Mucosa of rectum (tissue), 2 donors: ENCODE results near the gene S1PR1.

Experiments used
- H3K27ac ChIP-seq, 2 donors: one replicate each; pipeline ENCODE4 v1.7.0; 2013; ENCODE audit warnings: inconsistent platforms in 2 of 2, low read depth in 2 of 2, low read length in 2 of 2
- H3K27me3 ChIP-seq, 2 donors: one replicate each; pipeline ENCODE4 v1.7.0; 2013; ENCODE audit warnings: low read length in 2 of 2; ENCODE audit not compliant: control insufficient read depth in 2 of 2, insufficient read depth in 2 of 2
- H3K36me3 ChIP-seq, 2 donors: one replicate each; pipeline ENCODE4 v1.7.0; 2013; ENCODE audit warnings: low read length in 2 of 2; ENCODE audit not compliant: control insufficient read depth in 2 of 2, insufficient read depth in 2 of 2
- H3K4me1 ChIP-seq, 2 donors: one replicate each; pipeline ENCODE4 v1.7.0; 2013; ENCODE audit warnings: low read length in 2 of 2, mild to moderate bottlenecking in 1 of 2; ENCODE audit not compliant: control insufficient read depth in 2 of 2, insufficient read depth in 2 of 2
- H3K4me3 ChIP-seq, 2 donors: one replicate each; pipeline ENCODE4 v1.7.0; 2013; ENCODE audit warnings: low read length in 2 of 2
- H3K9ac ChIP-seq, 2 donors: one replicate each; pipeline ENCODE4 v1.7.0; 2013; ENCODE audit warnings: low read length in 2 of 2, low read depth in 1 of 2, mild to moderate bottlenecking in 1 of 2
- H3K9me3 ChIP-seq, 2 donors: one replicate each; pipeline ENCODE4 v1.7.0; 2013; ENCODE audit warnings: low read length in 2 of 2; ENCODE audit not compliant: control insufficient read depth in 2 of 2
- donor health status: healthy.
- donor health status: Normal muscosa, but diverticular disease.

Gene S1PR1

DNA sequence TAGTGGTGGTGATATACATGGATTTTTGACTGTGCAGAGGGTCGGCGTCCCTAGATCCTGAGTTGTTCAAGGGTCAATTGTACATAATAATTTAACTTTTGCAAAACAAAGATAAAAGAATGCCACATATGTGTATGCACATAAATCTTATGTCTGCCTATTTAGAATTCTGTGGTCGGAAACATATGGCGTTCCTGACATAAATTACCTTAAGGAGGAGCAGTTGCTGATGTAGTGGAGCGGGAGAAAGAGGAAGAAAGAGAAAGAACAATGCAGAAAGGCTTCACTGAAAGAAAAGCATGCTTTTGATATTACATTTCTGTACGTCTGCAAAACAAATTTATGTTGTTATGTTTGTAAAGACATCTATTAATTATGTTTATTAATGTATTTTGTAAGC, 40.0 kb downstream of the S1PR1 start:
- peaks cover 2 to 3% of the 10 kb centered on the region in 2 donors for H3K27me3 ChIP-seq
- no peak overlapping the region for H3K27ac ChIP-seq
- H3K36me3 ChIP-seq: no peaks in the 10 kb centered on the region
- no peak overlapping the region for H3K4me3 ChIP-seq
- no peaks in the 10 kb centered on the region for H3K9me3 ChIP-seq
- no peak overlapping the region for H3K9ac ChIP-seq
- no peaks in the 10 kb centered on the region for H3K4me1 ChIP-seq

DNA sequence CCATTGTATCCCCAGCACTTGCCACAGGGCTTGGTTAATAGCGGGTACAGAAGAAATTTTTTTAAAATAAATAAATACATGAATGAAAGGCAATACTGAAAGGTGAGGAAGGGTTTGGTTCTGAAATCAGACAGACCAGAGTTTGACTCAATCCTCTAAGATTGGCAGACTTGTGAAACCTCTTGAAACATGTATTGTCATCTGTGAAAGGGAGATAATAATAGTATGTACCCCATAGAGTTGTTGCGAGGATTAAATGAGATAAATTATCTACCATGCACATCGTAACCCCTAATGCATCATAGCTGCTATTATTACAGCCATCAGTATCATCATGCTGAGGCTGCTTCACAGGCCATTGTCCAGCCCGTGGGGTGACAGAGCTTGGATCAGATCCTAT, 41.4 kb downstream of the S1PR1 start:
- Histone ChIP-seq H3K9ac (no peak overlapping the region), H3K9me3 (no peaks in the 10 kb centered on the region), H3K4me3 (no peak overlapping the region), H3K36me3 (no peaks in the 10 kb centered on the region), H3K27me3 (peaks cover 2 to 3% of the 10 kb centered on the region in 2 donors), H3K4me1 (no peaks in the 10 kb centered on the region), H3K27ac (no peak overlapping the region)

DNA sequence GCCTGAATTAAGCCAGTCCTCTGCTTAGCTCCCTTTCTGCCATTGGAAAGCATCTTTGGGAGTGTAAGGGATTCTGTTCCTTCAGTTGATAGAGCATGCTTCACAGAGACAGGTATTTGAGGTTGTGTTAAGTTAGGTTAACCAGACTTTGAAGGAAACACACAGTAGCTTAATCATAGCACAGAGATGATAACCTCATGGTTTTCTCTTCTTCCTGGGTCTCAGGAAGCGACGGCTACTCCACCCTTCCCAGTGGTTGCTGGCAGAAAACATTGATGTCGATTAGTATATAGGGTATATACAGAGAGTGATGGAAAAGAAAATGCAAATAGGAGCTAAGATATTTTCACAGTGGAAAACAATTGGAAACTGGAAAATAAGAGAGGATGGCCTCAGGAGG, 42.0 kb downstream of the S1PR1 start:
- H3K9ac ChIP-seq: no peak overlapping the region
- no peaks in the 10 kb centered on the region for H3K9me3 ChIP-seq
- H3K4me3 ChIP-seq: no peak overlapping the region
- no peaks in the 10 kb centered on the region for H3K4me1 ChIP-seq
- H3K36me3 ChIP-seq: no peaks in the 10 kb centered on the region
- no peak overlapping the region for H3K27ac ChIP-seq
- peaks cover 2 to 3% of the 10 kb centered on the region in 2 donors for H3K27me3 ChIP-seq

GRCh38 chr1:101280049-101280592, 43.3 kb downstream of the S1PR1 start:
- Histone ChIP-seq H3K27ac (no peak overlapping the region), H3K27me3 (peaks cover 2 to 3% of the 10 kb centered on the region in 2 donors), H3K9me3 (no peaks in the 10 kb centered on the region)

GRCh38 chr1:101280942-101281654, 44.3 kb downstream of the S1PR1 start:
- Histone ChIP-seq H3K36me3 (no peaks in the 10 kb centered on the region), H3K27ac (no peak overlapping the region), H3K9me3 (no peaks in the 10 kb centered on the region), H3K27me3 (peaks cover 2 to 3% of the 10 kb centered on the region in 2 donors), H3K4me1 (no peaks in the 10 kb centered on the region), H3K9ac (no peak overlapping the region), H3K4me3 (no peak overlapping the region)

More at GRCh38 chr1:101280049-101280592, 43.3 kb downstream of the S1PR1 start:
- Histone ChIP-seq H3K9ac (no peak overlapping the region), H3K36me3 (no peaks in the 10 kb centered on the region), H3K4me3 (no peak overlapping the region), H3K4me1 (no peaks in the 10 kb centered on the region)

GRCh38 chr1:101281751-101282150, 44.9 kb downstream of the S1PR1 start:
- Histone ChIP-seq H3K9ac (no peak overlapping the region), H3K27ac (no peak overlapping the region), H3K9me3 (no peaks in the 10 kb centered on the region), H3K4me1 (no peaks in the 10 kb centered on the region), H3K27me3 (peaks cover 0 to 2% of the 10 kb centered on the region in 2 donors), H3K4me3 (no peak overlapping the region), H3K36me3 (no peaks in the 10 kb centered on the region)

GRCh38 chr1:101282314-101283038, 45.7 kb downstream of the S1PR1 start:
- peaks cover 0 to 2% of the 10 kb centered on the region in 2 donors for H3K27me3 ChIP-seq
- no peaks in the 10 kb centered on the region for H3K36me3 ChIP-seq
- H3K9ac ChIP-seq: no peak overlapping the region
- no peaks in the 10 kb centered on the region for H3K4me1 ChIP-seq
- no peak overlapping the region for H3K27ac ChIP-seq
- no peak overlapping the region for H3K4me3 ChIP-seq
- H3K9me3 ChIP-seq: no peaks in the 10 kb centered on the region

GRCh38 chr1:101283443-101283842, 46.6 kb downstream of the S1PR1 start:
- H3K4me1 ChIP-seq: no peaks in the 10 kb centered on the region
- no peaks in the 10 kb centered on the region for H3K9me3 ChIP-seq
- no peak overlapping the region for H3K9ac ChIP-seq
- no peak overlapping the region for H3K4me3 ChIP-seq
- peaks cover 0 to 2% of the 10 kb centered on the region in 2 donors for H3K27me3 ChIP-seq
- no peaks in the 10 kb centered on the region for H3K36me3 ChIP-seq
- H3K27ac ChIP-seq: no peak overlapping the region

GRCh38 chr1:101284021-101284420, 47.2 kb downstream of the S1PR1 start:
- Histone ChIP-seq H3K4me1 (no peaks in the 10 kb centered on the region), H3K27me3 (no peaks in the 10 kb centered on the region), H3K4me3 (no peak overlapping the region), H3K36me3 (no peaks in the 10 kb centered on the region), H3K27ac (no peak overlapping the region), H3K9ac (no peak overlapping the region), H3K9me3 (no peaks in the 10 kb centered on the region)

- no peaks in the 10 kb centered on the region for H3K36me3 ChIP-seq
- no peaks in the 10 kb centered on the region for H3K9me3 ChIP-seq
- no peak overlapping the region for H3K27ac ChIP-seq
- H3K4me1 ChIP-seq: no peaks in the 10 kb centered on the region
- no peak overlapping the region for H3K4me3 ChIP-seq
- no peak overlapping the region for H3K9ac ChIP-seq
- no peaks in the 10 kb centered on the region for H3K27me3 ChIP-seq
Measured at GRCh38 chr1:101284622-101285218, 47.9 kb downstream of the S1PR1 start.
